HepG2 (cell line): ENCODE results near the gene RNF114. TPM values are rescaled to one million over a fixed set of nuclear protein-coding genes. Genes with fewer than 3 reads are reported as not detected.
A peak's percentile ranks its signal among the peaks of the same experiment; 100 is the strongest.

ENCODE experiments used
- ATF7 ChIP-seq, 2 experiments: fragments of 450-650 bp in 1 of 2; sonication (generic) in 1 of 2; formaldehyde crosslinking in 1 of 2; IDR thresholded peaks; 2 replicates each; pipeline versions ENCODE4 v1.4.0 to v1.6.1; 2016 to 2020; ENCODE audit warnings: antibody characterized with exemption in 1 of 2, mild to moderate bottlenecking in 1 of 2, missing genetic modification reagents in 1 of 2
- FOXA1 ChIP-seq, 2 experiments: fragments of 450-650 bp in 1 of 2; sonication (generic) in 1 of 2; formaldehyde crosslinking in 1 of 2; IDR thresholded peaks; 2 replicates each; pipeline versions ENCODE4 v1.4.0 to v1.6.1; 2016 to 2020; ENCODE audit warnings: missing genetic modification reagents in 1 of 2
- GLMP ChIP-seq: sonication (generic); formaldehyde crosslinking; IDR thresholded peaks from 2 replicates; pipeline ENCODE4 v1.9.0; 2021; ENCODE audit warnings: missing genetic modification reagents, mild to moderate bottlenecking, borderline replicate concordance
- HMG20A ChIP-seq: IDR thresholded peaks from 2 replicates; pipeline ENCODE4 v1.6.1; 2016; ENCODE audit warnings: borderline replicate concordance
- HNF4A ChIP-seq: sonication (generic); formaldehyde crosslinking; IDR thresholded peaks from 2 replicates; pipeline ENCODE4 v1.4.0; 2020; ENCODE audit warnings: missing genetic modification reagents
- HOXA7 ChIP-seq: sonication (generic); formaldehyde crosslinking; IDR thresholded peaks from 2 replicates; pipeline ENCODE4 v1.8.1; 2022; ENCODE audit warnings: mild to moderate bottlenecking, missing genetic modification reagents, moderate library complexity
- MXD3 ChIP-seq: IDR thresholded peaks from 2 replicates; pipeline ENCODE4 v1.6.1; 2016; ENCODE audit warnings: mild to moderate bottlenecking, missing biosample characterization, missing genetic modification reagents
- NFKBIZ ChIP-seq: IDR thresholded peaks from 2 replicates; pipeline ENCODE4 v1.6.1; 2018; ENCODE audit warnings: missing genetic modification reagents, missing compliant biosample characterization
- RELA ChIP-seq: sonication (generic); formaldehyde crosslinking; IDR thresholded peaks from 2 replicates; pipeline ENCODE4 v1.4.0; 2020; ENCODE audit warnings: missing genetic modification reagents
- SRF ChIP-seq: IDR thresholded peaks from 2 replicates; pipeline ENCODE4 v1.6.1; 2011; ENCODE audit warnings: mild to moderate bottlenecking, low read depth, low read length, moderate library complexity
- TOE1 ChIP-seq: sonication (generic); formaldehyde crosslinking; IDR thresholded peaks from 2 replicates; pipeline ENCODE4 v1.4.0; 2020; ENCODE audit warnings: mild to moderate bottlenecking, missing genetic modification reagents
- WIZ ChIP-seq: sonication (generic); formaldehyde crosslinking; IDR thresholded peaks from 2 replicates; pipeline ENCODE4 v1.5.1; 2020; ENCODE audit warnings: mild to moderate bottlenecking, missing genetic modification reagents
- ZNF546 ChIP-seq: sonication (generic); formaldehyde crosslinking; conservative IDR thresholded peaks from 2 replicates; pipeline ENCODE4 v1.8.1; 2023; ENCODE audit warnings: mild to moderate bottlenecking, missing genetic modification reagents
- ZNF7 ChIP-seq: IDR thresholded peaks from 2 replicates; pipeline ENCODE4 v1.6.1; 2016; ENCODE audit warnings: missing biosample characterization, missing genetic modification reagents
- ZNF780A ChIP-seq: sonication (generic); formaldehyde crosslinking; IDR thresholded peaks from 2 replicates; pipeline ENCODE4 v1.8.0; 2022; ENCODE audit warnings: mild to moderate bottlenecking, missing genetic modification reagents, moderate library complexity
- polyA plus RNA-seq, 8 experiments: library from polyadenylated mRNA; depleted of rRNA in 3 of 8; stranded (reverse) in 7 of 8; unstranded in 1 of 8; fragments of >200 nt; fragmentation: Illumina TruSeq in 4 of 8; extraction: Trizol in 4 of 8; gene quantifications; 2 replicates each; pipeline versions ENCODE4 v1.2.1 to v1.2.3, GENCODE V29; 2011 to 2016; ENCODE audit warnings: low read depth in 4 of 8, missing spikeins in 1 of 8, mixed read lengths in 1 of 8; ENCODE audit not compliant: insufficient read depth in 1 of 8
- total RNA-seq, 5 experiments: library from RNA; depleted of rRNA; stranded (reverse); fragments of >200 nt; fragmentation: Illumina TruSeq; extraction: Trizol; gene quantifications; 2 replicates each; pipeline ENCODE4 v1.2.3, GENCODE V29; 2016; ENCODE audit warnings: low read depth in 1 of 5
- TF ChIP-seq, protein P1 (sequence below): sonication (generic); formaldehyde crosslinking; IDR thresholded peaks from 2 replicates; pipeline ENCODE4 v1.5.0; 2020; ENCODE audit warnings: mild to moderate bottlenecking, missing genetic modification reagents
- TF ChIP-seq, protein P2 (sequence below): IDR thresholded peaks from 2 replicates; pipeline ENCODE4 v1.6.1; 2016; ENCODE audit warnings: low read depth
- TF ChIP-seq, protein P3 (sequence below): sonication (generic); formaldehyde crosslinking; IDR thresholded peaks from 2 replicates; pipeline ENCODE4 v1.4.0; 2020; ENCODE audit warnings: missing genetic modification reagents, borderline replicate concordance

The RNF114 gene
- total and polyA plus RNA-seq, 2 of the 13 experiments (the other 11 are each of a cell fraction or from before 2014, with no cell fraction given): 119 to 126 TPM

- TF ChIP-seq HOXA7 (CRISPR knock-in tag) (0 out of 2 replicates have a peak, but pooled peaks have one; percentile 42), ZNF7 (0 out of 2 replicates have a peak, but pooled peaks have one; percentile 3), HNF4A (CRISPR knock-in tag) (no peak), MXD3 (no peak), HMG20A (CRISPR knock-in tag) (no peak), ATF7 (IDR thresholded peaks at IDR 0.05) (no peak), ATF7 (CRISPR knock-in tag; IDR thresholded peaks at IDR 0.05) (no peak), WIZ (CRISPR knock-in tag) (no peak), GLMP (CRISPR knock-in tag) (no peak), SRF (0 out of 2 replicates have a peak, but pooled peaks have one; percentile 26), FOXA1 (IDR thresholded peaks at IDR 0.05) (no peak), FOXA1 (CRISPR knock-in tag; IDR thresholded peaks at IDR 0.05) (no peak), ZNF546 (CRISPR knock-in tag) (no peak), RELA (CRISPR knock-in tag) (no peak), NFKBIZ (no peak), TOE1 (CRISPR knock-in tag) (no peak), ZNF780A (CRISPR knock-in tag) (no peak)
- TF ChIP-seq, protein P1, sequence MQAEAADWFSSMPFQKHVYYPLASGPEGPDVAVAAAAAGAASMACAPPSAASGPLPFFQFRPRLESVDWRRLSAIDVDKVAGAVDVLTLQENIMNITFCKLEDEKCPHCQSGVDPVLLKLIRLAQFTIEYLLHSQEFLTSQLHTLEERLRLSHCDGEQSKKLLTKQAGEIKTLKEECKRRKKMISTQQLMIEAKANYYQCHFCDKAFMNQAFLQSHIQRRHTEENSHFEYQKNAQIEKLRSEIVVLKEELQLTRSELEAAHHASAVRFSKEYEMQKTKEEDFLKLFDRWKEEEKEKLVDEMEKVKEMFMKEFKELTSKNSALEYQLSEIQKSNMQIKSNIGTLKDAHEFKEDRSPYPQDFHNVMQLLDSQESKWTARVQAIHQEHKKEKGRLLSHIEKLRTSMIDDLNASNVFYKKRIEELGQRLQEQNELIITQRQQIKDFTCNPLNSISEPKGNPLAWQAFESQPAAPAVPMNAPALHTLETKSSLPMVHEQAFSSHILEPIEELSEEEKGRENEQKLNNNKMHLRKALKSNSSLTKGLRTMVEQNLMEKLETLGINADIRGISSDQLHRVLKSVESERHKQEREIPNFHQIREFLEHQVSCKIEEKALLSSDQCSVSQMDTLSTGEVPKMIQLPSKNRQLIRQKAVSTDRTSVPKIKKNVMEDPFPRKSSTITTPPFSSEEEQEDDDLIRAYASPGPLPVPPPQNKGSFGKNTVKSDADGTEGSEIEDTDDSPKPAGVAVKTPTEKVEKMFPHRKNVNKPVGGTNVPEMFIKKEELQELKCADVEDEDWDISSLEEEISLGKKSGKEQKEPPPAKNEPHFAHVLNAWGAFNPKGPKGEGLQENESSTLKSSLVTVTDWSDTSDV (CRISPR knock-in tag): no peak
- TF ChIP-seq, protein P2, sequence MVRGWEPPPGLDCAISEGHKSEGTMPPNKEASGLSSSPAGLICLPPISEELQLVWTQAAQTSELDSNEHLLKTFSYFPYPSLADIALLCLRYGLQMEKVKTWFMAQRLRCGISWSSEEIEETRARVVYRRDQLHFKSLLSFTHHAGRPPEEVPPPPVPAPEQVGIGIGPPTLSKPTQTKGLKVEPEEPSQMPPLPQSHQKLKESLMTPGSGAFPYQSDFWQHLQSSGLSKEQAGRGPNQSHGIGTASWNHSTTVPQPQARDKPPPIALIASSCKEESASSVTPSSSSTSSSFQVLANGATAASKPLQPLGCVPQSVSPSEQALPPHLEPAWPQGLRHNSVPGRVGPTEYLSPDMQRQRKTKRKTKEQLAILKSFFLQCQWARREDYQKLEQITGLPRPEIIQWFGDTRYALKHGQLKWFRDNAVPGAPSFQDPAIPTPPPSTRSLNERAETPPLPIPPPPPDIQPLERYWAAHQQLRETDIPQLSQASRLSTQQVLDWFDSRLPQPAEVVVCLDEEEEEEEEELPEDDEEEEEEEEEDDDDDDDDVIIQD (CRISPR knock-in tag): no peak
- TF ChIP-seq, protein P3, sequence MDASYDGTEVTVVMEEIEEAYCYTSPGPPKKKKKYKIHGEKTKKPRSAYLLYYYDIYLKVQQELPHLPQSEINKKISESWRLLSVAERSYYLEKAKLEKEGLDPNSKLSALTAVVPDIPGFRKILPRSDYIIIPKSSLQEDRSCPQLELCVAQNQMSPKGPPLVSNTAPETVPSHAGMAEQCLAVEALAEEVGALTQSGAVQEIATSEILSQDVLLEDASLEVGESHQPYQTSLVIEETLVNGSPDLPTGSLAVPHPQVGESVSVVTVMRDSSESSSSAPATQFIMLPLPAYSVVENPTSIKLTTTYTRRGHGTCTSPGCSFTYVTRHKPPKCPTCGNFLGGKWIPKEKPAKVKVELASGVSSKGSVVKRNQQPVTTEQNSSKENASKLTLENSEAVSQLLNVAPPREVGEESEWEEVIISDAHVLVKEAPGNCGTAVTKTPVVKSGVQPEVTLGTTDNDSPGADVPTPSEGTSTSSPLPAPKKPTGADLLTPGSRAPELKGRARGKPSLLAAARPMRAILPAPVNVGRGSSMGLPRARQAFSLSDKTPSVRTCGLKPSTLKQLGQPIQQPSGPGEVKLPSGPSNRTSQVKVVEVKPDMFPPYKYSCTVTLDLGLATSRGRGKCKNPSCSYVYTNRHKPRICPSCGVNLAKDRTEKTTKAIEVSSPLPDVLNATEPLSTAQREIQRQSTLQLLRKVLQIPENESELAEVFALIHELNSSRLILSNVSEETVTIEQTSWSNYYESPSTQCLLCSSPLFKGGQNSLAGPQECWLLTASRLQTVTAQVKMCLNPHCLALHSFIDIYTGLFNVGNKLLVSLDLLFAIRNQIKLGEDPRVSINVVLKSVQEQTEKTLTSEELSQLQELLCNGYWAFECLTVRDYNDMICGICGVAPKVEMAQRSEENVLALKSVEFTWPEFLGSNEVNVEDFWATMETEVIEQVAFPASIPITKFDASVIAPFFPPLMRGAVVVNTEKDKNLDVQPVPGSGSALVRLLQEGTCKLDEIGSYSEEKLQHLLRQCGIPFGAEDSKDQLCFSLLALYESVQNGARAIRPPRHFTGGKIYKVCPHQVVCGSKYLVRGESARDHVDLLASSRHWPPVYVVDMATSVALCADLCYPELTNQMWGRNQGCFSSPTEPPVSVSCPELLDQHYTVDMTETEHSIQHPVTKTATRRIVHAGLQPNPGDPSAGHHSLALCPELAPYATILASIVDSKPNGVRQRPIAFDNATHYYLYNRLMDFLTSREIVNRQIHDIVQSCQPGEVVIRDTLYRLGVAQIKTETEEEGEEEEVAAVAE (CRISPR knock-in tag): 0 out of 2 replicates have a peak, but pooled peaks have one; percentile 21
Observed at GRCh38 chr20:49937027-49937929, 1.1 kb downstream of the RNF114 start (continued).
